Measurements from ENCODE around the gene SPRYD7. TPM values are rescaled to one million over a fixed set of nuclear protein-coding genes. Genes with fewer than 3 reads are reported as not detected.

Gene SPRYD7
- total RNA-seq, 4 donors from 2014 or later = 11.1 to 15.7 (median 13.1) TPM

- Histone ChIP-seq H3K27me3 (no peaks in the 10 kb centered on the region), H3K27ac (no peak overlapping the region), H3K4me1 (peaks cover 0 to 9% (median 0%) of the 10 kb centered on the region in 4 donors), H3K9me3 (no peaks in the 10 kb centered on the region), H3K4me3 (no peak overlapping the region), H3K36me3 (no peaks in the 10 kb centered on the region)
- DNase-seq = peak; percentile 81
- WGBS, 2 donors (ENCODE audit: low coverage in 1 of 2) = 36 to 45% methylated on average over 5 to 8 of the region's 8 CpGs
- in situ Hi-C loops (cut with MboI; ENCODE audit: low pct_ligation_motif_present in 1 of 4, low pct_unique_long_range_greater_than_20kb in 1 of 4, low sequenced_read_pairs in 3 of 4) (loop anchor here (10.0 to 25.0 kb wide), 5 partner anchors 548 to 1086 kb away; partner anchors contain the start of gene RNASEH2B (in 4 of the 4)), intact Hi-C loops (cut with DNase I; ENCODE audit: low total_unique reads) (no loop called here)
- TF ChIP-seq CTCF (IDR thresholded peaks at IDR 0.05) = peak; percentile 83 to 90 (median 89)
- no peak for TF ChIP-seq EP300 (IDR thresholded peaks at IDR 0.05; ENCODE audit: low read depth)
- TF ChIP-seq POLR2A (IDR thresholded peaks at IDR 0.05) = no peak
- no peak for TF ChIP-seq POLR2AphosphoS5 (IDR thresholded peaks at IDR 0.05)
Observed at GRCh38 chr13:49976314-49977258, 40.4 kb upstream of the SPRYD7 start.

GRCh38 chr13:49975826-49976225, 39.7 kb upstream of the SPRYD7 start:
- no peaks in the 10 kb centered on the region for H3K9me3 ChIP-seq
- no peaks in the 10 kb centered on the region for H3K27me3 ChIP-seq
- peaks cover 0 to 9% (median 0%) of the 10 kb centered on the region in 4 donors for H3K4me1 ChIP-seq
- no peak overlapping the region for H3K4me3 ChIP-seq
- no peaks in the 10 kb centered on the region for H3K36me3 ChIP-seq
- DNase-seq = no peak
- in situ Hi-C loops (cut with MboI; ENCODE audit: low pct_ligation_motif_present in 1 of 4, low pct_unique_long_range_greater_than_20kb in 1 of 4, low sequenced_read_pairs in 3 of 4) (loop anchor here (10.0 to 25.0 kb wide), 5 partner anchors 549 to 1086 kb away; partner anchors contain the start of gene RNASEH2B (in 4 of the 4)), intact Hi-C loops (cut with DNase I; ENCODE audit: low total_unique reads) (no loop called here)
- H3K27ac ChIP-seq = no peak overlapping the region
- 83 to 95% methylated on average over 1 of the region's 1 CpG for WGBS, 2 donors (ENCODE audit: low coverage in 1 of 2)
- TF ChIP-seq POLR2AphosphoS5 (IDR thresholded peaks at IDR 0.05) (no peak), CTCF (IDR thresholded peaks at IDR 0.05) (no peak), POLR2A (IDR thresholded peaks at IDR 0.05) (no peak), EP300 (IDR thresholded peaks at IDR 0.05; ENCODE audit: low read depth) (no peak)

GRCh38 chr13:49972709-49973108, 36.6 kb upstream of the SPRYD7 start:
- no peak overlapping the region for H3K4me3 ChIP-seq
- DNase-seq = no peak
- WGBS, 2 donors (ENCODE audit: low coverage in 1 of 2) = 50 to 75% methylated on average over 2 to 4 of the region's 4 CpGs
- TF ChIP-seq POLR2AphosphoS5 (IDR thresholded peaks at IDR 0.05) (no peak), EP300 (IDR thresholded peaks at IDR 0.05; ENCODE audit: low read depth) (no peak), CTCF (IDR thresholded peaks at IDR 0.05) (no peak)
- H3K36me3 ChIP-seq = no peaks in the 10 kb centered on the region
- no peaks in the 10 kb centered on the region for H3K9me3 ChIP-seq
- no peaks in the 10 kb centered on the region for H3K27me3 ChIP-seq
- peak overlapping the region in 1 of 4 donors; percentile 12 for H3K27ac ChIP-seq
- H3K4me1 ChIP-seq = peaks cover 0 to 9% (median 0%) of the 10 kb centered on the region in 4 donors
- intact Hi-C loops (cut with DNase I; ENCODE audit: low total_unique reads) (no loop called here), in situ Hi-C loops (cut with MboI; ENCODE audit: low pct_ligation_motif_present in 1 of 4, low pct_unique_long_range_greater_than_20kb in 1 of 4, low sequenced_read_pairs in 3 of 4) (loop anchor here in 3 of 4 donors (10.0 to 25.0 kb wide), 3 partner anchors 552 to 1090 kb away; no protein-coding TSS in a partner anchor)

GRCh38 chr13:49967456-49967855, 31.3 kb upstream of the SPRYD7 start:
- DNase-seq = no peak
- intact Hi-C loops (cut with DNase I; ENCODE audit: low total_unique reads) (no loop called here), in situ Hi-C loops (cut with MboI; ENCODE audit: low pct_ligation_motif_present in 1 of 4, low pct_unique_long_range_greater_than_20kb in 1 of 4, low sequenced_read_pairs in 3 of 4) (loop anchor here in 1 of 4 donors (25.0 kb wide), 2 partner anchors 845 to 1095 kb away; no protein-coding TSS in a partner anchor)
- Histone ChIP-seq H3K36me3 (no peaks in the 10 kb centered on the region), H3K9me3 (peaks cover 0 to 10% of the 10 kb centered on the region in 2 donors), H3K4me3 (no peak overlapping the region), H3K27me3 (no peaks in the 10 kb centered on the region), H3K4me1 (peaks cover 0 to 1% (median 0%) of the 10 kb centered on the region in 4 donors), H3K27ac (no peak overlapping the region)
- WGBS, 2 donors (ENCODE audit: low coverage in 1 of 2) = 96% methylated on average over 4 of the region's 4 CpGs
- TF ChIP-seq POLR2A (IDR thresholded peaks at IDR 0.05) (no peak), POLR2AphosphoS5 (IDR thresholded peaks at IDR 0.05) (no peak), CTCF (IDR thresholded peaks at IDR 0.05) (no peak)
